ENCODE data around the gene PRKCA.

- TF ChIP-seq, protein P1, sequence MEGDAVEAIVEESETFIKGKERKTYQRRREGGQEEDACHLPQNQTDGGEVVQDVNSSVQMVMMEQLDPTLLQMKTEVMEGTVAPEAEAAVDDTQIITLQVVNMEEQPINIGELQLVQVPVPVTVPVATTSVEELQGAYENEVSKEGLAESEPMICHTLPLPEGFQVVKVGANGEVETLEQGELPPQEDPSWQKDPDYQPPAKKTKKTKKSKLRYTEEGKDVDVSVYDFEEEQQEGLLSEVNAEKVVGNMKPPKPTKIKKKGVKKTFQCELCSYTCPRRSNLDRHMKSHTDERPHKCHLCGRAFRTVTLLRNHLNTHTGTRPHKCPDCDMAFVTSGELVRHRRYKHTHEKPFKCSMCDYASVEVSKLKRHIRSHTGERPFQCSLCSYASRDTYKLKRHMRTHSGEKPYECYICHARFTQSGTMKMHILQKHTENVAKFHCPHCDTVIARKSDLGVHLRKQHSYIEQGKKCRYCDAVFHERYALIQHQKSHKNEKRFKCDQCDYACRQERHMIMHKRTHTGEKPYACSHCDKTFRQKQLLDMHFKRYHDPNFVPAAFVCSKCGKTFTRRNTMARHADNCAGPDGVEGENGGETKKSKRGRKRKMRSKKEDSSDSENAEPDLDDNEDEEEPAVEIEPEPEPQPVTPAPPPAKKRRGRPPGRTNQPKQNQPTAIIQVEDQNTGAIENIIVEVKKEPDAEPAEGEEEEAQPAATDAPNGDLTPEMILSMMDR (conservative IDR thresholded peaks at IDR 0.05; ENCODE audit: low read length), result no peak
- TF ChIP-seq EZH2phosphoT487 (IDR thresholded peaks at IDR 0.05; ENCODE audit: borderline replicate concordance), result no peak
Measured at GRCh38 chr17:66663041-66663606, 360.7 kb downstream of the PRKCA start.
